DOHH2 (cell line): Measurements from ENCODE around the gene STRN4.

ENCODE experiments used
- EZH2phosphoT487 ChIP-seq: fragments of 200-600 bp; sonication (generic); IDR thresholded peaks from 2 replicates; pipeline ENCODE4 v1.6.1; 2017; ENCODE audit warnings: borderline replicate concordance, mild to moderate bottlenecking, antibody characterized with exemption, low read length, moderate library complexity, mixed read lengths
- TF ChIP-seq, protein P1 (sequence below): fragments of 200-600 bp; sonication (generic); IDR thresholded peaks from one replicate; pipeline ENCODE4 v1.5.1; 2014; ENCODE audit warnings: antibody characterized with exemption, mild to moderate bottlenecking, low read depth, low read length; ENCODE audit not compliant: poor library complexity, severe bottlenecking

DNA sequence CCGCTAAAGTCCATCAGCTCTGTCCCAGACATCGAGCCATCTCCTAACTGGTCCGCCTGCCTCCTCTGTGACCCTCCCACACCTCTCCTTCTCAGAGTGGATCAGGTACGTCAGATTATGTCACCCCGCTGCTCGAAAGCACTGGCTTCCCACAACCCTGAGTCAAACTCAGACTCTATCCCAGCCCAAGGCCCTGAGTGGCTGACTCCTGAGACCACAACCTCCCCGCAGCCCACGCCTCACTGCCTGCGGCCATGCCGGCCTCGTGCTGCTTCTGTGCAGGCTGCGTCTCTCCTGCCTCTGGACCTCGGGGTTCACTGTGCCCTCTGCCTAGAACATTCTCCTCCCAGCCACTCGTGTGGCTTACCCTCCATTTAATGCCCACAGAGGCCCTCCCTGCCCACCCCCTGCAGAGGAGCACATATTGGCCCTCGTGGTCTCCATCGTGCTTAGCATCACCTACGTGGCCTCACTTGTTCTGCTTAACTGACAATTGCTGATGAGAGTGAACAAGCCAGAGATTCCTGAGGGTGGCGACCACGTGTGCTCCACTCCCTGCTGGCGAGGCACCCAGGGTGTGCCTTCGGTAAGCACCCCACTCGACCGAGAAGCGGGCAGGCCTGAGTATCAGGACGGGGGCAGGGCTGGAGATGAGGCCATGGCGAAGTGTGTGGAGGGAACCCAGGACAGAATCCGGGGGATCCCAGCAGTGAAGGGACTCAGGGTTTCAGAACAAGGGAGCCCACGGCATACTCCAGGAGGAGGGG lies 13.9 kb downstream of the STRN4 start:
- TF ChIP-seq, protein P1, sequence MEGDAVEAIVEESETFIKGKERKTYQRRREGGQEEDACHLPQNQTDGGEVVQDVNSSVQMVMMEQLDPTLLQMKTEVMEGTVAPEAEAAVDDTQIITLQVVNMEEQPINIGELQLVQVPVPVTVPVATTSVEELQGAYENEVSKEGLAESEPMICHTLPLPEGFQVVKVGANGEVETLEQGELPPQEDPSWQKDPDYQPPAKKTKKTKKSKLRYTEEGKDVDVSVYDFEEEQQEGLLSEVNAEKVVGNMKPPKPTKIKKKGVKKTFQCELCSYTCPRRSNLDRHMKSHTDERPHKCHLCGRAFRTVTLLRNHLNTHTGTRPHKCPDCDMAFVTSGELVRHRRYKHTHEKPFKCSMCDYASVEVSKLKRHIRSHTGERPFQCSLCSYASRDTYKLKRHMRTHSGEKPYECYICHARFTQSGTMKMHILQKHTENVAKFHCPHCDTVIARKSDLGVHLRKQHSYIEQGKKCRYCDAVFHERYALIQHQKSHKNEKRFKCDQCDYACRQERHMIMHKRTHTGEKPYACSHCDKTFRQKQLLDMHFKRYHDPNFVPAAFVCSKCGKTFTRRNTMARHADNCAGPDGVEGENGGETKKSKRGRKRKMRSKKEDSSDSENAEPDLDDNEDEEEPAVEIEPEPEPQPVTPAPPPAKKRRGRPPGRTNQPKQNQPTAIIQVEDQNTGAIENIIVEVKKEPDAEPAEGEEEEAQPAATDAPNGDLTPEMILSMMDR = no peak
- TF ChIP-seq EZH2phosphoT487 = no peak
